WI38 (cell line): ENCODE results near the gene MDK.
A peak's percentile ranks its signal among the peaks of the same experiment; 100 is the strongest.

ENCODE experiments used
- H3K4me3 ChIP-seq: 2 replicates; pipeline ENCODE4 v1.5.1; 2011; ENCODE audit warnings: low read depth, mild to moderate bottlenecking, control low read depth, low read length
- TF ChIP-seq, protein P1 (sequence below): IDR thresholded peaks from 2 replicates; pipeline ENCODE4 v1.5.1; 2012; ENCODE audit warnings: low read depth, mild to moderate bottlenecking, control low read depth, low read length

MDK gene

DNA sequence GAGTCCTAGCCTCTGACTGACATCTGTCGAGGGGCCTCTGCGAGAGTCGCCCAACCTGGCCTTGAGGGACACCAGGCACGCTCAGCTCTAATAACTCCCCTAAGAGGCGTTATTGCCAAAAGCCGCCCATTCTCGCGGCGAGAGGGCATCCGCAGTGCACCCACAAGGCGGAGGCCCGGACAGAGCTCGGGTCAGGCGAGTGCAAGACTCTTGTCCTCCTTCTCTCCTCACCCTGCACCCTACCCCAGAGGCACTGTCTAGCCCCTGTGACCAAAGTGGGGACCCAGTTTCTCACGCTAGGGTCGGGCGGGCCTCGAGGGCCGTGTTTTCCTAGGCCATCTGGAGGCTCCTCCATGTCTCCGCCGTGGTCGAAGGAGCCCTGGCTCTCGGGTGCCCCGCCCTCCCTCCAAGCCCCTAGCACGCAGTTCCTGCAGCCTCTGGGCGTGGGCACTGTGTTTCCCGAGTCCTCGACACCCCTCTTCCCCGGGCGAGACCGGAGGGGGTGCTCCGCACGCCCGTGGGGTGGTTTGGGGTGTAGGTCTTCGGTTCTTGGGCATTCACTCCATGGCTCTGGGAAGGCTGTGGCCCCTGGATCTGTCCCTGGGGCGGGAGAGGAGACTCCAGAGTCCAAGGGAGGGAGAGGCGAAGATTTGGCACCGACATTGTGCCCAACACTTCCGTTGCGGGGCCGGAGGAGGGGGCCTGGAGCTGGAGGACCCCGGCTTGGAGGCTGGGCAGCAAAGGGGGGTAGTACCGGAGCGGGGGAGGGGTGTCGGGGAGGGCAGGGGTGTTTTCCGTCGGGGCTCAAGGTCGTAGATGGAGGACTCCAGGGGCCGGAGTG, 9.1 kb downstream of the MDK start:
- TF ChIP-seq, protein P1, sequence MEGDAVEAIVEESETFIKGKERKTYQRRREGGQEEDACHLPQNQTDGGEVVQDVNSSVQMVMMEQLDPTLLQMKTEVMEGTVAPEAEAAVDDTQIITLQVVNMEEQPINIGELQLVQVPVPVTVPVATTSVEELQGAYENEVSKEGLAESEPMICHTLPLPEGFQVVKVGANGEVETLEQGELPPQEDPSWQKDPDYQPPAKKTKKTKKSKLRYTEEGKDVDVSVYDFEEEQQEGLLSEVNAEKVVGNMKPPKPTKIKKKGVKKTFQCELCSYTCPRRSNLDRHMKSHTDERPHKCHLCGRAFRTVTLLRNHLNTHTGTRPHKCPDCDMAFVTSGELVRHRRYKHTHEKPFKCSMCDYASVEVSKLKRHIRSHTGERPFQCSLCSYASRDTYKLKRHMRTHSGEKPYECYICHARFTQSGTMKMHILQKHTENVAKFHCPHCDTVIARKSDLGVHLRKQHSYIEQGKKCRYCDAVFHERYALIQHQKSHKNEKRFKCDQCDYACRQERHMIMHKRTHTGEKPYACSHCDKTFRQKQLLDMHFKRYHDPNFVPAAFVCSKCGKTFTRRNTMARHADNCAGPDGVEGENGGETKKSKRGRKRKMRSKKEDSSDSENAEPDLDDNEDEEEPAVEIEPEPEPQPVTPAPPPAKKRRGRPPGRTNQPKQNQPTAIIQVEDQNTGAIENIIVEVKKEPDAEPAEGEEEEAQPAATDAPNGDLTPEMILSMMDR, result no peak
- H3K4me3 ChIP-seq, result no peak overlapping the region

DNA sequence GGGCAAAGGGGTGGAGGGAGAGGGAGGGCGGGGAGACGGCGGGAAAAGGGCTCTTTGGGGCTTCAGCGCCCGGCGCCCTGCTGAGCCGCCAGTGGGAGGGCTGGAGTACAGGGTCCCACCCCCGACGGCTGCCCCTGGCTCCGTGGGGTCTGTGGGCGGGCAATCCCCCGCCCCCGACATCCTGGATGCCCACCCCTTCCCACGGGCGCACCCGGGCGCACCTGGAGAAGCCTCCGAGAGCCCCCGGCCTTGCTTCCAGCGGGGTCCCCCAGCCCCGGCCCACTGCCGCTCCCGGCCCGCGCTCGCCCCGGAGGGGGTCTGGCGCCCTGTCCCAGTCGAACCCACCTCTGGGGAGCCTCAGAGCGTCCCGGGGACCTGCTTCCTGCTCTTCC, 9.7 kb downstream of the MDK start:
- TF ChIP-seq, protein P1, result no peak
- H3K4me3 ChIP-seq, result peak overlapping the region; percentile 48

DNA sequence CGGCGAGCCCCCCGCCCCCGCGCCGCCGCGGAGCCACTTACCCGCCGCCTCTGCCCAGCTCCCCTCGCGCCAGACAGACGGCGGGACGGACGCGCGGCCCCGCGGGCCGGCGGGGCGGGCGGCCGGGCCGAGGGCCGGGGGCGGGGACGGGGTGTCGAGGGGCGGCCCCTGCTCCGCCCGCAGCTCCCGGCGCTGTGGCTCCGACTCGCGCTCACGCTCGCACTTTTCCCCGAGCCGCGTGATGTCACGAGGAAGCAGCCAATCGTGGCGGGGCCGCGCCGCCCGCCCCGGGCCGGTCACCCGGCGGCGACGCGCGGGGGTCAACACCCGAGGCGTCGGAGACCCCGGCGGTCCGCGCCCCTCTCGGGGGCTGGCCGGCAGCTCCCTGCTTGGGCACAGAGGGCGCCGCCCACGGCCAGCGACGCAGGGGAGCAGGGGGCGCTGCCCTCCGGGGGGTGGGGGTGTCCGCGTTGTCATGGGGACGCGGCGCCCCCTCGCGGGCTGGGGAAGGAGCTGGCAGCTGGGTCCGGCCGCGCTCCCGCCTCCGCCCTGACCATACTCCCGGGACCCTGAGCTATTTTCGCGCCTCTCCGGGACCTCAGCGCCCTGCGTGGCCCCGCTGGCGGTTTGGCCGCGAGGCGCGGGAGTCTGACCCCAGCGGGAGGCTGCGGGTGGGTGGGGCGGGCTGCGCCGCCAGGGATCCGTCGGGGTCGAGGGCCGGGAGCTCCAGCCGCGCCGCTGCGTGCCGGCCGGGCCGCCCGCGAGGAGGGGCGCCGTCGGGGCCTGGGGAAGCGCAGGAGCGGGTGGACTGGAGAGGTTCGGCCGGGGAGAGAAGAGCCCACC, 10.3 kb downstream of the MDK start, which contains the start of gene CHRM4:
Gene CHRM4, minus strand, starts transcription at position 199 of the 843 bp plus-strand sequence. CDS start 5,219 bp downstream, outside the sequence.
- TF ChIP-seq, protein P1, result peak; percentile 40; the same call in 1 of the 2 replicates
- H3K4me3 ChIP-seq, result peak within 1 kb of the TSS; percentile 56

DNA sequence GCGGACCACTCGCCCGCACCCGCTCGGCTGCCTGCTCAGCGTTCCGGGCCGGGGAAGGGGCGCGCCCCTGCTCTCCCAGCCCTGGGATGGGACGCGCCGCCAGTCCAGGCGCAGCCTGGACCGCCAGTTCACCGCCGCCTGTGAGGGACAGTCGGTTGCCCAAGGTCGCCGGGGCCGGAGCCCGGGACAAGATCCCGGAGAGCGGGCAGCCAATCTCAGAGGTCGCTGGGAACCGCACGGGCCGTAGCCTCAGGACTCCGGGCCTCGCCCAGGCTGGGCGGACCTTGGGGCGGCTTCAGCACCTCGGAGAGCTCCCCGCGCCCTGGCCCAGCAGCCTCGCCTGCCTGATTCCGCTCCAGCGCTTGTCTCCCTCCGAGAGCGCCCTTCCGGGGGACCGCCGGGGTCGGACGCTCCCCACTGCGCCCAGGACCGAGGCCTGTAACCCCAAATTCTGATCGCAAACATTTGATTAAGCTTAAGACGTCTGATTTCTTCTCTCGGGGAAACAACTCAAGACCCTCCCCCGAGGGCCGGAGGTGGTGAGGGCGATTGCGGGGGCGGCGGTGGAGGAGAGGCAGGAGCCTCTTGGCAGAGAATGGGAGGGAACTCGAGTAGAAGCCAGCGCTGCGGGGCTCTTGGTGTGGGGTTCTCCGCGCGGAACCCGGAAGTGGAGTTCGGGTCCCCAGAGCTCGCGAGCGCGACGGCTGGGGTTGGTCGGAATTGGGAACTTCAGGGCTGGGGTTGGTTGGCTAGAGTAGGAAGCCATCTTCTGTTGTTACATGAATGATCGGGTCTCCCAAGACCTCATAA, 11.2 kb downstream of the MDK start:
- H3K4me3 ChIP-seq, result peak overlapping the region; percentile 56
- TF ChIP-seq, protein P1, result no peak

DNA sequence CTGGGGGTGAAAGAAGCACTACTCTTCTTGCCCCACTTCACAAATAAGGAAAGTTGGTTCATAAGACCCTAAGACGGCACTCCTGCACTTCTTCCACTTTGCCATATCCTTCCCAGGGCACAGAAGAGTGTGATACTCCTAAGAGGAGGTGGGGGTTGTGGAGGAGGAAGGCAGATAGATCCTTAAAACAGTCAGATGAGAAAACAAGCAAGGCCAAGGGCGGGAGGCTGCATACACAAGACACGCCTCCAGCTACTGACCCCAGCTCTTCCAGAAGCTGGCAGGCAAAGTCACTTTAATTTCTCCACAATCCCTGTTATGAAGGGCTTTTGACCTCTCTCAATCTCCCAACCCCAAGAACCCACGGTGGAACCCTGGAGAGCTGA, 11.8 kb downstream of the MDK start:
- no peak overlapping the region for H3K4me3 ChIP-seq

DNA sequence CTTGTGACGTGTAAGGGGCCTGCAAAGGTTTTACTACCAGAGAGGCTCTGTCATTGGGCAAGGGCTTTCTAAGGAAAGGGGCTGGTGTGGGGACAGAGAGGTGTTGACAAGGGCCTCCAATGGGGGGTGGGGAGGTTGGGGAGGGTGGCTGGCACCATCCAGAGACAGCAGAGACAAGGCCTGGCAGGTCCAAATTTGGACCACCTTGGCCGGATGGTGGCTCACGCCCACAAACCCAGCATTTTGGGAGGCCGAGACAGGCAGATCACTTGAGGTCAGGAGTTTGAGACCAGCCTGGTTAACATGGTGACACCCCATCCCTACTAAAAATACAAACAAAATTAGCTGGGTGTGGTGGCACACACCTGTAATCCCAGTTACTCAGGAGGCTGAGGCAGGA, 12.3 kb downstream of the MDK start:
- TF ChIP-seq, protein P1, result no peak
- no peak overlapping the region for H3K4me3 ChIP-seq

More for the DNA sequence above, 11.8 kb downstream of the MDK start:
- TF ChIP-seq, protein P1, result no peak
